VCaP (cell line): ENCODE data around the gene SPINT2.

Source experiments
- H3K27ac ChIP-seq: fragments of 450-650 bp; 2 replicates; pipeline ENCODE4 v1.5.1; 2017
- TF ChIP-seq, protein P1 (sequence below): fragments of 450-650 bp; conservative IDR thresholded peaks from 2 replicates; pipeline ENCODE4 v1.5.1; 2017; ENCODE audit warnings: mild to moderate bottlenecking, moderate library complexity

The SPINT2 gene

DNA sequence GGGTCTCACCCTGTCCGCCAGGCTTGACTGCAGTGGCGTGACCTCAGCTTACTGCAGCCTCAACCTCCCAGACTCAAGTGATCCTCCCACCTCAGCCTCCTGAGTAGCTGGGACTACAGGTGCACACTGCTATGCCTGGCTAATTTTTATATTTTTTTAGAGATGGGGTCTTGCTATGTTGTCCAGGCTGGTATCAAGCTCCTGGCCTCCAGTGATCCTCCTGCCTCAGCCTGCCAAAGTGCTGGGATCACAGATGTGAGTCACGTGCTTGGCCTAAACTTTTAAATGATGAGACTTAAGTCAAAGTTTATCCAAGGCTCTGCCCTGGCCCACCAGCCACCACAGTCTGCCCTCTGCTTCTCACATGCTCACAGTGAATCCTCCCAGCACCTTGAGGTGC, 41.9 kb downstream of the SPINT2 start:
- TF ChIP-seq, protein P1, sequence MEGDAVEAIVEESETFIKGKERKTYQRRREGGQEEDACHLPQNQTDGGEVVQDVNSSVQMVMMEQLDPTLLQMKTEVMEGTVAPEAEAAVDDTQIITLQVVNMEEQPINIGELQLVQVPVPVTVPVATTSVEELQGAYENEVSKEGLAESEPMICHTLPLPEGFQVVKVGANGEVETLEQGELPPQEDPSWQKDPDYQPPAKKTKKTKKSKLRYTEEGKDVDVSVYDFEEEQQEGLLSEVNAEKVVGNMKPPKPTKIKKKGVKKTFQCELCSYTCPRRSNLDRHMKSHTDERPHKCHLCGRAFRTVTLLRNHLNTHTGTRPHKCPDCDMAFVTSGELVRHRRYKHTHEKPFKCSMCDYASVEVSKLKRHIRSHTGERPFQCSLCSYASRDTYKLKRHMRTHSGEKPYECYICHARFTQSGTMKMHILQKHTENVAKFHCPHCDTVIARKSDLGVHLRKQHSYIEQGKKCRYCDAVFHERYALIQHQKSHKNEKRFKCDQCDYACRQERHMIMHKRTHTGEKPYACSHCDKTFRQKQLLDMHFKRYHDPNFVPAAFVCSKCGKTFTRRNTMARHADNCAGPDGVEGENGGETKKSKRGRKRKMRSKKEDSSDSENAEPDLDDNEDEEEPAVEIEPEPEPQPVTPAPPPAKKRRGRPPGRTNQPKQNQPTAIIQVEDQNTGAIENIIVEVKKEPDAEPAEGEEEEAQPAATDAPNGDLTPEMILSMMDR = no peak
- no peak overlapping the region for H3K27ac ChIP-seq

DNA sequence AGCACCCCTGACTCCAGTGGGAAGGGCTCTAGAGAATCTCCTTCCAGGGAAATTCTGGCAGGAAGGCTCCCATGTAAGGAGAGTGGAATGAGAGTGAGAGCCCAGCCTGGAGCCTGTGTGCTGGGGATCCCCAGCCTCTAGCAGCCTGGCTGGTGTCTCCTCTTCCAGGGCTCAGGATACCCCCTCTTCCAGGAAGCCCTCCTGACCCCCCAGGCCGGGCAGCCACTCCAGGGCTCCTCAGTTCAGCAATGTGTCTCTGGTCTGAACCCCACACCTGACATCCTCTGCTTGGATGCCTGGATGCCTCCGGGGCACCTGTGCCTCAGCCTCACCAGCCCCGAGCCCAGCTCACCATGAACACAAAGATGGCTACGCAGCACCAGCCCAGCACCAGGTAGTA, 42.7 kb downstream of the SPINT2 start:
- H3K27ac ChIP-seq = no peak overlapping the region
- TF ChIP-seq, protein P1 = no peak

DNA sequence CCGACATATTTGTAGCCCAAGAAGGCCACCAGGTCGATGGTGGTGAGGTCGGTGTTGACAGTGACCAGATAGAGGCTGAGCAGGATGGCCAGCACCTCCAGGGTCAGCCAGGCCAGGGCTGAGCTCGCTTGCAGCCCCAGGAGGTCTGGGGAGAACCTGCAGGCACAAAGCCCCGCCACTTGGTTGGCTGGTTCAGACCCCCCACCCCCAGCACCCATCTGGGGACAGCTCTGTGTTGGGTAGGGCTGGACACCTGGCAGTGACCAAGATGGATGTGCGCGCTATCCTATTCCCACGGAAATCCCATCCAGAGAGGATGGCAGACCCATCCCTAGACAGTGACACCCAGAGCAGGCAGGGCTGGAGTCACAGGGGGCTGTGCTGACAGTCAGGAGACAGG, 43.2 kb downstream of the SPINT2 start:
- TF ChIP-seq, protein P1 = no peak
- no peak overlapping the region for H3K27ac ChIP-seq

DNA sequence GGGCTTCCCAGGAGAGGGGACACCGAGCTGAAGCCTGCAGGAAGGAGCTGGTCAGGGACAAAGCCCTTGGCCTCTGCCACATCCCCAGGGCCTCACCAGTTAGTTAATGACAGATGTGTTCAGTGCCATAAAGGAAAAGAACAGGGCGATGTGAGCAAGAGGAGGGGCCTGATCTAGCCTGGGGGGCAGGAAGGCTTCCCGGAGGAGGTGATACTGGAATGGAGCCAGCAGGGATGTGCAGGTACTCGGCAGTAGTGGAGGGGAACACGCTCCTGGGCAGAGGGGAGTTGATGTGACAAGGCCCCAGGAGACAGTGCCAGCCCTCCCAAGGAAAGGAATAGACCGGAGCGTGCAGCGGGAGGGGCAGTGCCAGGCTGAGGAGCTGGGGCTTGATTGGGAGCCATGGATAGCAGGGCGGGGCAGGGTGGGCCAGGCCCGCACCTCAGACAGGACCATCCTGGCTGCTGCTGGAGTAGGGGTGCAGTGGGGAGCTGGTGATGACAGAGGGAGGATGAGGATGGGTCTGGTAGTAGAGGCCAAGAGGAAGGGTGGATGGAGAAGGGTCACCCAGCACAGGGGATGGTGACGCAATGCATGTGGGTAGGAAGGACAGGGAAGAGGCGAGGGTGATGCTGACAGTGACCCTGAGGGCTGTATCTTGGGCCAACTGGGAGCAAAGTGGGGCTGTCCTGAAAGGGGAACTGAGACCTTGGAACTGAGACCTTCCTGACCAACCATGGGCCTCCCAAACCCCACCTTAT, 43.8 kb downstream of the SPINT2 start:
- no peak overlapping the region for H3K27ac ChIP-seq
- TF ChIP-seq, protein P1 = no peak

DNA sequence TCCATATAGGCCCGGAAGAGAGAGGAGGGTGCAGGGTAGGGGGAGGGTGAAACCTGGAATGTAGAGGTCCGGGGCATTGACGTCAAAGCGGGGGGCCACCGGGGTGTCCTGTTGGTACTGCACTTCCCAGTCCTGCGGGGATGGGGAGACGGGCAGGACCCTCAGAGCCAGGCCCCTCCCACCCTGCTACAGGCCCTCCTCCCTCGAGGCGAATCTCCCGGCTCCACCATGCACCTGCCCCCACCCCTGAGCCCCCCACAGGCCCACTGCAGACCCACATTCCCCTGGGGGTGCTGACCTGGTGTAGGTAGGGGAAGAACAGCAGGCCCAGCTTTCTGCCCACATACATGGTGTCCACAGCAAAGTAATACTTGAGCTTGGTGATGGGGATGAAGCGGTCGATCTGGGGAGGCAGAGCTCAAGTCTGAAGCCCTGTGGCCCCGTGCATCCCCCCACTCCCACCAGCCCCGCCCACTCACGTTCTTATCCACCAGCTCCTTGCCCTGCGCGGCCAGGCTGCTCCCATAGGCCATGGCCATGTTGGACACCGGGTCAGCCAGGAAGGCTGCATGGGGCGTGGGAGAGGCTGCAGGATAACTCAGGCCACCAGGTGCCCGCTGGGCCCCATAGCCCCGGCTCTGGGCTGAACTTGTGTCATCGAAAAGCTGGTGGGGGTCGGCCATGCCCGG, 44.7 kb downstream of the SPINT2 start:
- TF ChIP-seq, protein P1 = no peak
- H3K27ac ChIP-seq = no peak overlapping the region

DNA sequence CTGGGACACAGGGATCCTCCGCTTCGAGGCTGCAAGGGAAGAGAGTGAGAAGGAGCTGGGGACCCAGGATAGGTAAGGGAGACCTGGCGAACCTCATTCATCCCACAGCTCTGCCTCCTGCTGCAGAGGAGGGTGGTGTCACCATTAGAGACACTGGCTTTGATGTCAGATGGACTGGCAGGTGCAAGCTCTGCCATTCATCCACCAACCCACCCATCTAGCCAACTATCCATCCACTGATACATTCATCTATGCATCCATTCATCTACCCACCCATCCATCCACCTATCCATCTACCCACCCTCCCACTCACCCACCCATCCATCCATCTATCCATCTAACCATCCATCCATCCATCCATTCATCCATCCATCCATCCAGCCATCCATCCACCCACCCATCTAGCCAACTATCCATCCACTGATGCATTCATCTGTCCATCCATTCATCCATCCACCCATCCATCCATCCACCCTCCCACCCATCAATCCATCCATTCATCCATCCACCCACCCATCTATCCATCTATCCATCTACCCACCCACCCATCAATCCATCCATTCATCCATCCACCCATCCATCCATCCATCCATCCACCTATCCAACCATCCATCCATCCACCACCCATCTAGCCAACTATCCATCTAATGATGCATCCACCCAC, 45.4 kb downstream of the SPINT2 start:
- no peak overlapping the region for H3K27ac ChIP-seq
- TF ChIP-seq, protein P1 = no peak

DNA sequence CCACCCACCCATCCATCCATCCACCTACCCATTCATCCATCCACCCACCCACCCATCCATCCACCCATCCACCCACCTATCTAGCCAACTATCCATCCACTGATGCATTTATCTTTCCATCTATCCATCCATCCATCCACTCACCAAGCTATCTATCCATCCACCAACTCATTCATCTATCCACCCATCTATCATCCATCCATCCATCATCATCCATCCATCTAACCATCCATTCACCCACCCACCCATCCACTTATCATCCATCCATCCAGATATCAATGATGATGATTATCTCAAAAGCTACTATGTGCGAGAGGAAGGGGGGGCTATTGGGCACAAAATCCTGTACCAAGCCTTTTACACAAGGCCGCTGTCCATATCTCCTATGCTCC, 45.9 kb downstream of the SPINT2 start:
- TF ChIP-seq, protein P1 = no peak
- H3K27ac ChIP-seq = no peak overlapping the region
